NCI-H2196 (cell line): ENCODE data around the gene CATSPER1.
"Not testable (repeated sequence)": the region's sequence is repeated elsewhere in the genome, so short reads cannot be mapped to it uniquely, and the experiment has no call there.

Experiments used
- DNase-seq: peaks from one replicate; lab custom pipeline; 2025; ENCODE audit not compliant: unreplicated experiment; lab: John Stamatoyannopoulos, UW

CATSPER1 gene

DNA sequence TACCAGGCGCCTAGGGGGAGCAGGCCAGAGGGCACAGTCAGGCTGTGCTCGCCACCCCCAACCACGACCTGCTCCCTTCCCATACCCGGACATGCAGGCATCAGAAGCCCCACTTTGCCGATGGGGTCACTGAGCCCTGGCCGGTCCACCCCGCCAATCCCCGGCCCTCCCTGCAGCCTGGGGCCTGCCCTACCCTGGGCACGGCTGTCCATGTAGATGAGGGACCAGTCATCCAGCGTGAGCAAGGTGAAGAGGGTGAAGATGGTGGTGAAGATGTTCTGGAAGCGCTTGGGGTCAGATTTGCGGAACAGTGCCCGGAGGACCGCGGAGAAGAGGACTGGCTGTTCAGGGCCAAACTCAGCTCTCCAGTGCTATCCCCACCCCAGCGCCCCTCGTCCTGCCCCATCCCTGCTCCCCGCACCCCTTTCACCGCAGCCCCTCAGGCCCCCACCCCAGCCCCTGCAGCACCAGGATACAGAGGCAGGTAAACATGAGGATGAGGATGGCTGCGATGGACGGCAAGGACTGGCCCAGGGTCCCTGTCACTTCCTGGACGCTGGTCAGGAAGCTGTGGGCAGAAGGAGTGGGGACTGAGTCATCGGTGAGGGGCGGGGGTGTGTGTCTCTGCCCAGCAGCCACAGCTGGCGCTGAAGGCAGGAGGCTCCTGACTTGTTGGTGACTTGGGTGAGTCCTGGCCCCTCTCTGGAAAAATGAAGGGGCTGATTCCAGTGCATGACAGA lies 5.5 kb downstream of the CATSPER1 start:
- DNase-seq, result no peak

DNA sequence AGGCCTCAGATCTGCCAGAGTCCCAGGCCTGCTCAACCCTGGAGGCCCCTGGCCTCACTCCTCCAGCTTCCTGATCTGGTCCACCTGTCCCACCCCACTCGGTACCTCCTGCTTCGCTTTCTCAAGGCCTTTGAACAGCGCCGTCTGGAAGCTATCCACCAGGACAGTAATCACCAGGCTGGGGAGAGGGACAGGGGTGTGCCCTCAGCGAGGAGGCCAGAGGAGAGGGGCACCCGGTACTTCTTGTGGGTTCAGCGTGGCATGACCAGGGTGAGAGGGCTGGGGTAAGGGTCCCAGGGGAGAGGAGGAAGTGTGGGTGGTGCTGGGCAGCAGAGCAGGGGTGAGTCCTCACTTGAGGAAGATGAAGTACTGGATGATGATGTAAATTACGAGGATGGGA lies 6.1 kb downstream of the CATSPER1 start:
- DNase-seq, result no peak

DNA sequence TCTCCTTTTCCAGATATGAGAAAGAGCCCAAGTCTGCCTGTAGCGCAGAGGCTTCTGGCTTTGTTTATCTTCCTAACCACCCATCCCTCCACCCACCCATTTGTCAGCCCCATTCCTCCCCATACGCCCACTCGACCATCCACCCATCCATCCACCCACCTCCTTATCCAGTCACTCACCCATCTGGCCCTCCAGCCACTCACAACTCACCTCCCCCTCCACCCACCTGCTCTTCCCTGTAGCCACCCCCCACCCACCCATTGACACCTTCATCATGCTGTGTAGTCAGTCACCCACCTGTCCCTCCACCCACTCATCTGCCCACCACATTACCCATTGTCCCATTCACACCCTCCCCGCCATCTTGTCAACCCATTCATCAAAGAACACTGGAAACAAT lies 9.0 kb downstream of the CATSPER1 start:
- no peak for DNase-seq

DNA sequence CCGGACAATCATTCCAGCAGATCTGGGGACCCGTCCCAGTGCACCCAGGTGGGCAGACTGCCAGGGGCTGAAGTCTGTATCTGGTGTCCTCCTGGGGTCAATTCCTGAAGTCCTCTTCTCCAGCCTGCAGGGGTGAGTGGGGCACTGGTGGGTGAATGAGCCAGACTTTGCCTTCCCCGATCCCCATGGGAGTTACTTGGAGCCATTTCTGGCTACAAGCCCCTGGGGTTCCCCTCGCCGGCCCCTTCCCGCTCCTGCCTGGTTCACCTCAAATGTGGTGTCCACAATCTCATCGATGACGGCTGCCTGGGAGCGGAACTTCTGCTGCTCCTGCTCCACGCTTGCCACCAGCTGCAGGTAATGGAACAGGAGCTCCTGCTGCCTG lies 9.5 kb downstream of the CATSPER1 start:
- no peak for DNase-seq

DNA sequence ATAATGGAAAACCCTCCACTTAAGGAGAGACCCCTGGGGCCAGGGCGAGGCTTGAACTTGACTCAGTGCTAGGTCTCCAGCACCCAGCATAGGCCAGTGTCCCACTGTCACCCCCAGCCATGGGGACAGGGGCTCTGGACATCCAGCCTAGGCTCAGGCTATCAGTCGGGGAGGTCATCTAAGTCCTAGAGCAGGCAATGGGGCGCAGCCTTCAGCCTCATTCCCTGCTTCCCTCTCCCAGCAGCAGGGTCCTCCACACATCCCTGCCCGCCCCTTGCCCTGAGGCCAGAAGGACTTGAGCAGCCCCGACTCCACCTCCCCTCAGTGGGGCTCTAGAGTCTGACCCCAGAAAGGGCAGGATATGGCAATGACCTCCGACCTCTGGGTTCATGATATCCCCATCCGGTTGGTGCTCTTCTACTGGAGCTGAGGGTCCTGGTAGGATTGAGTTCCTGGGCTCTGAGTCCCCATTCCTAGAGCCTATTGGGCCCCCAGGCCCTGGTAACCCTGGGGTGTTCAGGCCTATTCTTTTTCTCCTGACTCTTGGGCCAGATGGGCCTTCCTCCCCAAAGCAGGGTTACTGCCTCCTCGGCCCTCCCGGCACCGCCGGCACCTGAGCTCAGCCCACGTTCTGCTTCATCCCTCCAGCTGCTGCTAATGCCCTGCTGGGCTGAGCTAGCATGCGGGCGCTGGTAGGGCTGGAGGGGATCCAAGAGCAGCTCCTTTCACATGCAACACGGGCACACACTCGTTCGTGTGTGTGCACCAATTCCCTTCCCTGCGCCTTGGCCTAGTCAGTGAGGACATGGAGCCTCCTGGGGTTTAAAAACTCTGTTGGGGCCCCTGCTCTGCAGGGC lies 10.1 kb downstream of the CATSPER1 start:
- DNase-seq, result no peak

DNA sequence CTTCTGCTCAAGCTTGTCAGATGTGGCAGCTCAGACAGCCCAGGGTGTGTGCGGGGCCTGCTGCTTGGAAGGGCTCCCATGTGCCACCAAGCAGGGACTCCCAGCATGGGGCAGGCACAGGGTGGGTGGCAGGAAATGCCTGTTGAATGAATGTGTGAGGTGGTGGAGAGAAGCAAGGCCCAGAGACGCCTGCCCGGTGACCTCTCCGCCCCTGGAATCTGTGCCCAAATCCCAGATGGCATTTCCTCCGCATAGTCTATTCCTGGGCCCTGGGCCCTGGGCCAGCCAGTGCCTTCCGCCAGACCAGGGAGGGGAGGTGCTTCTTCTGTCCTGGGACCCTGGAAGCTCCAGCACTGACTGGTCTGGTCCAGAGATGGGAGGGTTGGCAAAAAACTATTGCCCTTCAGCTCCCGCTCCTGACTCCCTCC lies 10.8 kb downstream of the CATSPER1 start:
- no peak for DNase-seq

DNA sequence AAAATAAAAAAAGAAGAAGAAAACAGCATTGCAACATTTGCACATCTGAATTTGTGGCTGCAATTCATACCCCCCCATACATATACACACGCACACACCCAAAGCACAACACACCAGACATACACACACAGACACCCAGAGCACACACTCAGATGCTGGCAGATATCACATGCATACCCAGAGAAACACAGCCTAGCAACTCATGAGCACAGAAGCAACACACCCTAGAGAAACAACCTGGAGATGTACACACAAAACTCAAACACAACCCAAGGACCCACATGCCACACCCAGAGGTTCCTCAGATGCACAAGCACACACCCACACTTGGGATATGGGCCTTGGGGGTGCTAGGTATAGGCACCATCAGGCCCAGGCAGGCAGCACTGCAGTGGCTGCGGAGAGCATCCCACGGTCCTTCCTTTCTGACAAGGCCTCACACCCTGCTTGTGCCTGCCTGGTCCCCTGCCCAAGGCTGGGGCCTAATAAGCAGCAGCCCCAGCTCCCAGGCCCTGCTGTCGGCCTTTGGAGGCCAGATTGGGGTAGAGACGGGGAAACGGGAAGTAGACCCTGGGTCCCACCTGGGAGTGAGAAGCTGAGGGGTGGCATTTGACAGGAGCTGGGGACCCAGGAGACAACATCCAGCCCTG lies 11.3 kb downstream of the CATSPER1 start:
- DNase-seq, result no peak

DNA sequence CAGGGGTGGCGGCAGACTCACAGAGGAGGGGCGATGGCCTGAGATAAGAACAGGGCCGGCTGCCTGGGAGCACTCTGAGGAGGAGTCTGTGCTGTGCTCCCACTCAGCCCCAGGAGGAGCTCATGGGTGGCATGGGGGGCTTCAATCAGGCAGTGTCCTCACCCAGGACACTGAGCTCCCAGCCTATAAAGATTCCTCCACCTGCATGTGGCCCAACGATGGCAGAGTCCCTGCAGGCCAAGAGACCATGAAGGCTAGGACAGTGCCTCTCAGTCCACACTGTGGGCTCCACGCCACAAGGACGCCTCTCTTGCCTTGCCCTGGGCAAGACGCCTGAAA lies 12.5 kb downstream of the CATSPER1 start:
- DNase-seq, result no peak

DNA sequence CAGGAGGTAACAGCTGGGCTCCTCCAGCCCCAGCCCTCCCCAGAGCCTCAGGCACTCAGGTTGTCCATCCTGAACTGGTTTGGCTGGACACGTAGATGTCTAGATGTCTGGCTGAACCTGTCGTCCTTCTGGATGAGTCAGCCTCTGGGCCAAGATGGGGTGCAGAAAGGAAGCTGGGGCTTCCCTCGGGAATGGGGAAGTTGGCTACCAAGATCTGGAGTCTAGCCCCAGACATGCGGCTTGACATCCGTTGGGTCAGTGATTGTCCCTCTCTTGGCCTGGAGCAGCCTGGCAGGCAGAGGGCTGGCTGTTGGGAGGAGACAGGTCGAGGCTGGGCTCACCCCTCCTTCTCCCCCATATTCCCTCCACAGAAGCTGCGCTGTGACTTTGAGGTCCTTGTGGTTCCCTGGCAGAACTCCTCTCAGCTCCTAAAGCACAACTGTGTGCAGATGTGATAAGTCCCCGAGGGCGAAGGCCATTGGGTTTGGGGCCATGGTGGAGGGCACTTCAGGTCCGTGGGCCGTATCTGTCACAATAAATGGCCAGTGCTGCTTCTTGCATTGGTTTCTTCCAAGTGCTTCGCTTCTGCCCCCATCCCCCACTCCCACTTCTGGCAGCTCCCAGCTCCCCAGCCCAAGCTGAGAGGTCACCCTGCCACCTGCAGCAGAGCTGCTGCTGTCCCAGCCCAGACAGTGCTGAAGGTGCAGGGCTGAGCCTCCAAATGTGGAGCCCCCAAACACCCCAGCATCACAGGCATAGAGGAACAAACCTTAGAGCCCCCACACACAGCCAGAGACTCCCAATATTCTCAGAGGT lies 13.1 kb downstream of the CATSPER1 start:
- DNase-seq, result no peak

DNA sequence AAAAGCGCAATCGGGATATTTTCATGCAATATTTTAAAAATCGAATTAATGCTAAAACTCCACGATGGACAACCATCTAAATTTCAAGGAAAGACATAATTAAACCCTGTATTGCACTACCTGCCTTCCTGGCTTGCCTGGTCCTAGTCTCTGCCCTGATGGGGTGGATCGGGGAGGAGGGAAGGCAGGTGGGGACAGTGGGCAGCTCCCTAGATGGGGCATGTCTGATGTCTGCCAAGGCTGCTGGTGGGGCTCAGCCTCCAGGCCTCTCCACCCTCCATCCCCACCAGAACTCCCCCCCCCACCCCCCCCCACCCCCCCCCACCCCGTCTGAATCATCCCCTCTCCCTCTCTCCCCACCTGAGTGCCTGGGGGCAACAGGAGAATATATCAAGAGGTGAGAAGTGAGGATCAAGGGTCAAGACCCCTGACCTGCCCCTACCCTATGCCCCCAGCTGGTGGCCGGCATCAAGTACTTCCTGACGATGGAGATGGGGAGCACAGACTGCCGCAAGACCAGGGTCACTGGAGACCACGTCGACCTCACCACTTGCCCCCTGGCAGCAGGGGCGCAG lies 13.8 kb downstream of the CATSPER1 start:
- DNase-seq, result no peak

DNA sequence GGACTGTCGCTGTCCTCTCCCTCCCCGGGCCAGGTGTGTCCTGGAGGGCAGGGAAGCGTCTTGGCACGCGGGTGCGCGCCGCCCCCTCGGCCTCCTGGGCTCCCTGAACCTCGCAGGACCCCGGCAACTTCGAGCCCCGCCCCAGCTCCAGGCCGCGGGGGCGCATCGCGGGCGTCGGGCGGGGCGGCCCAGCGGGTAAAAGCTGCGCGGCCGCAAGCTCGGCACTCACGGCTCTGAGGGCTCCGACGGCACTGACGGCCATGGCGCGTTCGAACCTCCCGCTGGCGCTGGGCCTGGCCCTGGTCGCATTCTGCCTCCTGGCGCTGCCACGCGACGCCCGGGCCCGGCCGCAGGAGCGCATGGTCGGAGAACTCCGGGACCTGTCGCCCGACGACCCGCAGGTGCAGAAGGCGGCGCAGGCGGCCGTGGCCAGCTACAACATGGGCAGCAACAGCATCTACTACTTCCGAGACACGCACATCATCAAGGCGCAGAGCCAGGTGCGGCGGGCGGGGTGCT lies 14.4 kb downstream of the CATSPER1 start, which contains the start of gene CST6:
CST6 (plus strand) TSS at position 224 of the 519 bp plus-strand sequence; CDS start at position 261, 37 bp downstream.
- DNase-seq, result no peak

DNA sequence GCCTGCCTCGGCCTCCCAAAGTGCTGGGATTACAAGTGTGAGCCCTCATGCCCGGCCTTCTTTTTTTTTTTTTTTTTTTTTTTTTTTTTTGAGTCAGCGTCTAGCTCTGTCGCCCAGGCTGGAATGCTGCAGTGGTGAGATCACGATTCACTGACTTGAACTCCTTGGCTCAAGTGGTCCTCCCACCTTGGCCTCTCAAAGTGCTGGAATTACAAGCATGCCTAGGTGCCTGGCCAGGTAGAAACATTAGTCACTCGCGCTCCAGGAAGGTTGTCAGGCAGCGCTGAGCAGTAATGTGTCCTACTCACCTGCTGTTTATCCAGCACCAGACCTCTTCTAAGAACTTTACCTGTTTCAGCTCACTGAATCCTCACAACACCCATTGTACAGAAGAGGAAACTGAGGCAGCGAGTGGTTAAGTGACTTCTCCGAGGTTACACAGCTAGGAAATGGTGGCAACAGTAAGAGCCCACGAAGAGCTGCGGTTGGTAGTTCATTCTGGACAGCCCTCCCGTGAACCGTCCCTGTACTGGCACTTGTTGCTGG lies 15.0 kb downstream of the CATSPER1 start:
- no peak for DNase-seq

DNA sequence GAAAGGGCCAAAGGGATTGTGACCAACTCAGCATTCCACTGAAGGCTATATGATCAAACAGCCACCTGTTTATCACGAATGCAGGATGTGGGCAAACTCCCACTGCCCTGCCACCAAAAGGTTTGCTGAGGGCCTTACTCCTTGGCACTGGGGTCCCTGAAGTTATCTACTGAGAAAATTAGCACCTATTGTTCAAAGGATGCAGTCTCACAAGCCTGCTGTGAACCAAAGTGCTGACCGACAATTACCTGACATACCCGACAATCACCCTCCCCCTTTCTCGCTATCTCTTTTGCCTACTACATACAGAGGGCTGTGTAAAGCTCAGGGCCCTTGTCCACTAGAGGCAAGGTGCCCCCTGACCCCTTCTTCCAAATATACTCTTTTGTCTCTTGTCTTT lies 16.2 kb downstream of the CATSPER1 start:
- not testable (repeated sequence) for DNase-seq

DNA sequence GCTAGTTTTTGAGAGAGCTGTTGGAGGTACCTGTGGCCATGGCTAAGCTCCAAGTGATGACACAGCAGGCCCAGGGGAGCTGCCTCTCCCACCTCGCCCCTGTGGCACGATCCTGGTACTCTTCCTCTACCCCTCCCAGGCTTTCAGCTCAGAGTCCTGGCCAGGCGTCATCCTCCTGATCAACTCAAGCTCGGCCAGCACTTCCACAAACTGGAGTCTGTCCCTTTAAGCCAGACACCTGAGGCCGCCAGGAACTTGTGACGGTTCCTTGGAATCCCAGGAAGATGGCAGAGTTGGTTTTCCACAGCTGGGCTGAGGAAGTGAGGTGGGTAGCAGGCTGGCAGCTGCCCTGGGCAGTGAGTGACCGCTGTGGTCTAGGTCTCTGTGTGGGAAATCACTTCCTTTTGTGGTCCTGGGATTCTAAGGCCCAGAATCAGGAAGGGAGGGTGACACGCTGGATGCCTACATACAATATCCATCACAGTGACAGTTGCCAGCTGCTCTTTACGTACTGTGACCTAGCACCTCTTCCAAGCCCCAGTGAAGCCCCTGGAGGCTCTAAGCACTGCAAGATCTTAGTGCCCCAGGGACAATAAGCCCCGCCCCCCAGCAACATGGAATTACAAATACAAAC lies 17.7 kb downstream of the CATSPER1 start:
- no peak for DNase-seq

DNA sequence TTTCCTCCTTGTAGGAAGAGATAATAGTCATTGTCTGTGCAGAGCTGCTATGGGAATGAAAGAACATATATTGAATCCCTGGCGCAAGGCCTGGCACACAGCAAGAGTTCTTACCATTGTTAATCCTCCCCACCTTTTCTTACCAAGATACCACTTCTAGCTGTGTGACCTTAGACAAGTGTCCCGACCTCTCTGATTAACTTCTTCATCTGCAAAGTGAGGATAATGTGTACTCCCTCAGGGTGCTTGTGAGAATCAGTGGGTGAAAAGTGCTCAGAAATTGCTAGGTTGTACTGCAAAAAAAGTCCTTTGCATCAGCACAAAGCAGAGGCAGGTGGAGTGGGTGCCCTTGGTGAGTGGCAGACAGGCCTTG lies 18.2 kb downstream of the CATSPER1 start:
- no peak for DNase-seq

DNA sequence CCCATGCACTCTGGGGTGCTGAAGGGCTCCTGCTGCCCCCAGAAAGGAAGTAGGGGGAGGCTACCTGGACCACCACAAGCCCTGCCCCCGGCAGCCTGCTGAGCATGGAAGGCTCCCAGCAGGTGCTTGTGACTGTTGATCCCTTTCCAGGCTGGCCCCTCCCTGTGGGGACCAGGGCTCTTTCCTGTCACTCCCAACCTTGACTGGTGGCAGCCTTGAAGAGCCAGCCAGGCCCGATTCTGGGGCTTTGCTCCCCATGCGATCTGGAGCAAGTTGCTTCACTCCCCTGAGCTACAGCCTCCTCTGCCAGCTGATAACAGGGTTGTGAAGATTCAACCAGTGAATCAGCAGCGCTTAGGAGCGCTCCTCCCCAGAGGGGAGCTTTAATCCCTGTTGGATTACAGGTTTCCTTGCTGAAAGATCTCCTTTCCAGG lies 19.1 kb downstream of the CATSPER1 start:
- DNase-seq, result no peak

DNA sequence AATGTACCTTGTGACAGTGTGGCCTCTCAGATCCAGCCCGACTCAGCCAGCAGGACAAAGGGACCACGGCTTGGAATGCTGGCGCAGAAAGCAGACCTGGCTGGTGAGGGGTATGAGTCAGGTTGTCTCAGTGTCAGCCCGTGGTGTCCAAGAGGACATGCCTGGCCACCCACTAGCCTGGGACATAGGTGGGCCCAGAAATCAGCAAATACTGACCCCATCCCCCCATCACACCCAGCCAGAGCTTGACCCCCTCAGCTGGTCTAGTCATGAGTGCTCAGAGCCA lies 19.4 kb downstream of the CATSPER1 start:
- no peak for DNase-seq

DNA sequence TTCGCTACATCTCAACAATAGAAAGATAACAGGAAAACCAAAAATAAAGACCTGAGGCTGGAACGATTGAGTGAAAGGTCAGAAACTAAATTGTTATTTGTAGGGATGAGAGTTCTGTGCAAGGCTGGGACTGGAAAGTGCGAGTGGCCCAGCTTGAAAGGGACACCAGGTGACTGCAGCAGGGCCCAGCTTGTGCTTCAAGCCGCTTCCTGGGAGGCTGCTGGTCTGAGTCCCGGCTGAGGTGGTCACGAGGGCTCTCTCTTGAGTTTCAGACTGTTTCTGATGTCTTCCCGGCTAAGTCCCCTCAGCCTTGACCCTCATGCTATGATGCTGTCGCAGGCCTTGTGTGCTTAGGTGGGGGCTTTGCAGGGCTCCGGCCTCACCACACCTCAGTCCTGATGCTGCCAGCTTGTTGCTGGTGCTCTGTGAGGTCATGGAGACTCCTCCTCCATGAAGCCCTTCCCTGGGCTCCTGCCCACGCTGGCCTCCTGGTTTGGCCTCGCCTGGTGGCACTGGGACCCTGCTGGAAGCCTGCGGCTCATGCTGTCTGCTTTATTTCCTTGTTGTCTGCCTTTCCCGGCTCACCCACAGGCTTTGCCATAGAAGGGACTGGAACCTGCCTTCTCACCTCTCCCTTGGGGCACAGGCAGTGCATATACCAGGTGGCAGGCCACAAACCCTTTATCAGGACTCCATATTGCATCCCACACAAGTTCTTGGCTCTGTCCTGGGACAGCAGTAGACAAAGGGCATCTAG lies 20.0 kb downstream of the CATSPER1 start:
- DNase-seq, result no peak

DNA sequence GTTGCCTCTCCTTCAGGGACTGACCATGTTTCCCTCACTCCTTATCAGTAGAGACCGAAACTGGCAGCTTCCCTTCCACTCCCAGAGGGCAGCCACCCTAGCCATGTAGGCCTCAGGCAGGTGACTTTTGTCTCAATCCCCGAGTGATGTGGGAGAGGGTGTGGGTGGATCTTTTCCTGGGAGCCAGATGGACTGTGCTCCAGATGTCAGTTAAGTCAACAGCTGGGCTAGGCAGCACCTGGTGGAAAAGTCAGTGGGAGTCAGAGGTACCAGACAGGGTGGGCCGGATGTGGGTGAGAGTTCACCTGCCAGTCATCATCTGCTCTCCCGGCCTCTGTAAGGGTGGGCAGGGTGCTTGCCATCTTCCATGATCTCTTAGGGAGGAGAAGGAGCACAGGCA lies 22.1 kb downstream of the CATSPER1 start:
- DNase-seq, result no peak
